Measurements from ENCODE around the gene SWSAP1.

- TF ChIP-seq, protein P1, sequence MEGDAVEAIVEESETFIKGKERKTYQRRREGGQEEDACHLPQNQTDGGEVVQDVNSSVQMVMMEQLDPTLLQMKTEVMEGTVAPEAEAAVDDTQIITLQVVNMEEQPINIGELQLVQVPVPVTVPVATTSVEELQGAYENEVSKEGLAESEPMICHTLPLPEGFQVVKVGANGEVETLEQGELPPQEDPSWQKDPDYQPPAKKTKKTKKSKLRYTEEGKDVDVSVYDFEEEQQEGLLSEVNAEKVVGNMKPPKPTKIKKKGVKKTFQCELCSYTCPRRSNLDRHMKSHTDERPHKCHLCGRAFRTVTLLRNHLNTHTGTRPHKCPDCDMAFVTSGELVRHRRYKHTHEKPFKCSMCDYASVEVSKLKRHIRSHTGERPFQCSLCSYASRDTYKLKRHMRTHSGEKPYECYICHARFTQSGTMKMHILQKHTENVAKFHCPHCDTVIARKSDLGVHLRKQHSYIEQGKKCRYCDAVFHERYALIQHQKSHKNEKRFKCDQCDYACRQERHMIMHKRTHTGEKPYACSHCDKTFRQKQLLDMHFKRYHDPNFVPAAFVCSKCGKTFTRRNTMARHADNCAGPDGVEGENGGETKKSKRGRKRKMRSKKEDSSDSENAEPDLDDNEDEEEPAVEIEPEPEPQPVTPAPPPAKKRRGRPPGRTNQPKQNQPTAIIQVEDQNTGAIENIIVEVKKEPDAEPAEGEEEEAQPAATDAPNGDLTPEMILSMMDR (IDR thresholded peaks at IDR 0.05) = peak; percentile 50 to 83 (median 74)
- TF ChIP-seq POLR2A (IDR thresholded peaks at IDR 0.05) = peak; percentile 85 to 89
These were observed 6.4 kb downstream of the SWSAP1 start for GRCh38 chr19:11380653-11381537.
